PC-3 (cell line): ENCODE data around the gene ZNF862. TPM values are rescaled to one million over a fixed set of nuclear protein-coding genes. Genes with fewer than 3 reads are reported as not detected.

Source experiments
- ATAC-seq: fragments of 200-7000 bp; cut with Tn5 transposase; 2 replicates; pipeline ENCODE4 v1.9.1; 2020; ENCODE audit warnings: mild to moderate bottlenecking, moderate library complexity
- BruUV-seq: library from RNA; stranded (reverse); fragments of 400-500 nt; replicated peaks from 2 replicates; lab custom pipeline; 2021; lab: Mats Ljungman, UMichigan
- CTCF ChIA-PET: fragments of 300-600 bp; sonication (Branson Sonifier 250); formaldehyde crosslinking; loops from one replicate; lab custom pipeline; 2022; ENCODE audit warnings: antibody characterized with exemption; lab: Charles Lee
- POLR2A ChIA-PET: fragments of 300-600 bp; sonication (Branson Sonifier 250); formaldehyde crosslinking; loops from one replicate; lab custom pipeline; 2022; ENCODE audit warnings: antibody characterized with exemption; ENCODE audit not compliant: unreplicated experiment; lab: Charles Lee
- DNase-seq: peaks from one replicate; pipeline ENCODE4 v3.0.0-alpha.2; 2015
- H2AFZ ChIP-seq: fragments of 300-600 bp; sonication (generic); 2 replicates; pipeline ENCODE4 v1.6.0; 2016; ENCODE audit warnings: antibody characterized with exemption, low read length
- H3F3A ChIP-seq: fragments of 300-600 bp; sonication (generic); one replicate; pipeline ENCODE4 v1.6.0; 2017; ENCODE audit warnings: antibody characterized with exemption, low read length, control low read depth, mild to moderate bottlenecking; ENCODE audit not compliant: unreplicated experiment
- H3K27ac ChIP-seq: fragments of 300-600 bp; sonication (generic); 2 replicates; pipeline ENCODE4 v1.5.1; 2016; ENCODE audit warnings: mild to moderate bottlenecking, low read length
- H3K27me3 ChIP-seq: fragments of 300-600 bp; sonication (generic); 2 replicates; pipeline ENCODE4 v1.6.1; 2016; ENCODE audit warnings: low read length, mixed read lengths
- H3K36me3 ChIP-seq: fragments of 300-600 bp; sonication (generic); 2 replicates; pipeline ENCODE4 v1.6.1; 2016; ENCODE audit warnings: low read depth, mixed run types, low read length, mixed read lengths
- H3K4me1 ChIP-seq: fragments of 300-600 bp; sonication (generic); 2 replicates; pipeline ENCODE4 v1.5.1; 2016; ENCODE audit warnings: low read length; ENCODE audit not compliant: insufficient read depth
- H3K4me2 ChIP-seq: fragments of 300-600 bp; sonication (generic); 2 replicates; pipeline ENCODE4 v1.6.0; 2016; ENCODE audit warnings: low read length
- H3K4me3 ChIP-seq: fragments of 300-600 bp; sonication (generic); 2 replicates; pipeline ENCODE4 v1.5.1; 2016; ENCODE audit warnings: mild to moderate bottlenecking, low read length, mixed read lengths
- H3K79me2 ChIP-seq: fragments of 300-600 bp; sonication (generic); 2 replicates; pipeline ENCODE4 v1.6.1; 2017; ENCODE audit warnings: low read length, mixed read lengths
- H3K9ac ChIP-seq: fragments of 300-600 bp; sonication (generic); 2 replicates; pipeline ENCODE4 v1.6.0; 2016; ENCODE audit warnings: mild to moderate bottlenecking, low read length
- H3K9me2 ChIP-seq: fragments of 300-600 bp; sonication (generic); replicated peaks from 2 replicates; pipeline ENCODE4 v1.6.1; 2016; ENCODE audit warnings: mixed run types, low read length, mixed read lengths
- H3K9me3 ChIP-seq: fragments of 300-600 bp; sonication (generic); 2 replicates; pipeline ENCODE4 v1.6.1; 2016; ENCODE audit warnings: low read length, mixed read lengths
- H4K20me1 ChIP-seq: fragments of 300-600 bp; sonication (generic); 2 replicates; pipeline ENCODE4 v1.6.1; 2016; ENCODE audit warnings: low read length, mixed read lengths
- CTCF ChIP-seq: fragments of 300-600 bp; sonication (generic); conservative IDR thresholded peaks from 2 replicates; pipeline ENCODE4 v1.5.1; 2017; ENCODE audit warnings: antibody characterized with exemption, low read depth, mild to moderate bottlenecking, low read length
- EZH2 ChIP-seq: fragments of 300-600 bp; sonication (generic); IDR thresholded peaks from one replicate; pipeline ENCODE4 v1.6.1; 2017; ENCODE audit warnings: antibody characterized with exemption, mild to moderate bottlenecking, low read length; ENCODE audit not compliant: unreplicated experiment
- EZH2phosphoT487 ChIP-seq: fragments of 300-600 bp; sonication (generic); IDR thresholded peaks from 2 replicates; pipeline ENCODE4 v1.6.1; 2018; ENCODE audit warnings: mild to moderate bottlenecking, antibody characterized with exemption, low read length, borderline replicate concordance
- intact Hi-C: fragments of 100-400 bp; cut with micrococcal nuclease; formaldehyde crosslinking; loops from 2 replicates; pipeline ENCODE4 v1.9.0; 2023
- total RNA-seq: library from RNA; depleted of rRNA; stranded (reverse); fragments of >200 nt; gene quantifications from 2 replicates; pipeline ENCODE4 v1.2.3, GENCODE V29; 2014

ZNF862 gene
- total RNA-seq, 1 experiment from 2014 or later: 3.0 TPM

DNA sequence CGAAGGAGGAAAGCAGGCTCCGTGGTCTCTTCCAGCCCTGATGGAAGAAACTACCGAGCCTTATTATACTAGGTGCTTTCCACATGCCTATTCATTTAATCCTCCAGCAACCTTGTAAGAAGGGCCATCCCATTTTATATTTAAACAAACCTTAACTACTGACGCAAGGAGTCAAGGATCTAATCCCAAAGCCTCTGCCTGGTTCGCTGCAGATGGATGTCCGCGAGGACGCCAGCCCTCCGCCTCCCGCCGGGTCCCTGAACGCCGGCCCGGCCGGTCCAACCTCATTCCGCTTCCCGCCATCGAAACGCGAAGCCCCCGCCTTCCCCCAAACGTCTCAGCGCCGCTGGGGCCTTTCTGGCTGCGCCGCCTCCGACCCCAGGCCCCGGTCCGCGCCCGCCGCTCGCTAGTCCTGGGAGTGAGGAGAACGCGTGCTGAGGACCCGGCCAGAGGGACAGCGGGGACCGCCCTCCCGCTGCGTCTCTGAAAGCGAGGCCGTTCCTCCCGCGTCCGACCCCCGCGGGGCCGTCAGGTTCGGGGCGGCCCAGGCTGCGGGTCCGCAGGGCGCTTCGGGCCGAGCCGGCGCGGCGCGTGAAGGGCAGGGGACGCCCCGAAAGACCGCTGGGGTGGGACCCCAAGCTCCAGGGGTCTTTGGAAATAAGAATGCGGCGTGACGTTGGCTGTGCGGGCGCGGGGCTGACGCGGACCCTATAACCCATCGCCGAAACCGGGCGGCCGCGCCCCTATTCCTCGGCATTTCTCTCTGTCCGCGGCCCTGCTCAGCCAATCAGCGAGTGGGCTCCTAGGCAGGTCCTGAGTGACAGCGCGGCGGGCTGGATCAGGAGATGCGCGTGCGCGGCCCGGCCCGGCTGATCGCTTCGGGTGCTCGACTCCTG lies 35.1 kb downstream of the ZNF862 start, which contains the start of gene ATP6V0E2:
Gene ATP6V0E2, plus strand, starts transcription at position 896 of the 896 bp plus-strand sequence. CDS start 97 bp downstream, outside the sequence.
- Histone ChIP-seq H3K9me3 (no peaks in the 10 kb centered on the region), H3K27ac (peak within 1 kb of the TSS; percentile 7), H3K36me3 (no peaks in the 10 kb centered on the region), H2AFZ (peak within 1 kb of the TSS; percentile 98), H3K4me1 (peaks cover 16% of the 10 kb centered on the region), H3K27me3 (no peaks in the 10 kb centered on the region), H3K4me3 (peak within 1 kb of the TSS; percentile 92), H3F3A (no peaks in the 10 kb centered on the region), H3K79me2 (peaks cover 12% of the 10 kb centered on the region; the same call in 1 of the 2 replicates), H4K20me1 (no peaks in the 10 kb centered on the region), H3K4me2 (peak within 1 kb of the TSS; percentile 85), H3K9me2 (no peaks in the 10 kb centered on the region), H3K9ac (peak within 1 kb of the TSS; percentile 74)
- ChIA-PET POLR2A (no interaction called here), CTCF (no interaction called here)
- peak; percentile 91 for ATAC-seq
- TF ChIP-seq EZH2 (no peak), EZH2phosphoT487 (no peak), CTCF (no peak; the same call in 1 of the 2 replicates)
- intact Hi-C loops: loop anchor here (1.0 to 2.0 kb wide), 2 partner anchors 35 to 101 kb away; partner anchors contain the start of genes ZNF467 and ZNF862
- BruUV-seq: TSS peak; percentile 37
- DNase-seq: peak; percentile 93

GRCh38 chr7:149873970-149874643 lies 35.9 kb downstream of the ZNF862 start:
- Histone ChIP-seq H3K27me3 (no peaks in the 10 kb centered on the region), H3K9ac (peak overlapping the region; percentile 74), H4K20me1 (no peaks in the 10 kb centered on the region), H3K4me2 (peak overlapping the region; percentile 85), H3K79me2 (peaks cover 12% of the 10 kb centered on the region; the same call in 1 of the 2 replicates), H3K4me1 (peaks cover 16% of the 10 kb centered on the region), H3K27ac (no peak overlapping the region), H2AFZ (peak overlapping the region; percentile 98), H3K9me3 (no peaks in the 10 kb centered on the region), H3K4me3 (peak overlapping the region; percentile 92), H3F3A (no peaks in the 10 kb centered on the region), H3K9me2 (no peaks in the 10 kb centered on the region), H3K36me3 (no peaks in the 10 kb centered on the region)
- DNase-seq: peak; percentile 4
- POLR2A ChIA-PET: no interaction called here
- CTCF ChIA-PET: no interaction called here
- BruUV-seq: no TSS peak
- ATAC-seq: peak; percentile 23
- intact Hi-C loops: loop anchor here (1.0 to 2.0 kb wide), 2 partner anchors 36 to 101 kb away; partner anchors contain the start of genes ZNF467 and ZNF862
- TF ChIP-seq EZH2: no peak
- TF ChIP-seq CTCF: no peak
- TF ChIP-seq EZH2phosphoT487: no peak
